Suprapubic skin (tissue), 4 donors: ENCODE results near the gene KCNA3.

Source experiments
- CTCF ChIP-seq, 2 donors: fragments of 200-600 bp in 1 of 2; fragments of 450-650 bp in 1 of 2; sonication (generic) in 1 of 2; IDR thresholded peaks; one replicate each; pipeline ENCODE4 v1.5.1; 2016 to 2019; ENCODE audit warnings: antibody characterized with exemption in 2 of 2, mild to moderate bottlenecking in 1 of 2, moderate library complexity in 1 of 2
- POLR2A ChIP-seq, 2 donors: fragments of 450-650 bp; IDR thresholded peaks; one replicate each; pipeline ENCODE4 v1.6.1; 2017; ENCODE audit warnings: antibody characterized with exemption in 2 of 2, mild to moderate bottlenecking in 2 of 2, moderate library complexity in 2 of 2
- POLR2AphosphoS5 ChIP-seq, 3 donors: sonication (generic); formaldehyde crosslinking; IDR thresholded peaks; one replicate each; pipeline ENCODE4 v1.6.1; 2017; ENCODE audit warnings: antibody characterized with exemption in 3 of 3

GRCh38 chr1:110636149-110636935 lies 38.4 kb downstream of the KCNA3 start:
- TF ChIP-seq CTCF (IDR thresholded peaks at IDR 0.05) (no peak), POLR2A (IDR thresholded peaks at IDR 0.05) (no peak), POLR2AphosphoS5 (IDR thresholded peaks at IDR 0.05) (no peak)
